ENCODE measurements around the gene CELF2. TPM values are rescaled to one million over a fixed set of nuclear protein-coding genes. Genes with fewer than 3 reads are reported as not detected.

CELF2 gene
- total RNA-seq, 1 experiment from 2014 or later = 28.7 TPM

- Histone ChIP-seq H2BK20ac (ENCODE audit: low read depth, low read length, poor library complexity, severe bottlenecking) (no peak overlapping the region), H2AFZ (ENCODE audit: low read length) (no peak overlapping the region), H3K27me3 (ENCODE audit: insufficient read depth, low read length) (no peaks in the 10 kb centered on the region), H3K4me2 (ENCODE audit: insufficient read depth, insufficient read length, low read length) (no peak overlapping the region), H4K20me1 (ENCODE audit: control insufficient read depth, insufficient read depth, insufficient read length) (no peaks in the 10 kb centered on the region), H2BK5ac (ENCODE audit: insufficient read length, low read length) (no peak overlapping the region), H3K14ac (ENCODE audit: insufficient read depth, low read length) (no peak overlapping the region), H3K23me2 (ENCODE audit: insufficient read length, low read depth, low read length, poor library complexity, severe bottlenecking) (no peaks in the 10 kb centered on the region), H3K56ac (ENCODE audit: insufficient read length, low read depth, low read length) (no peak overlapping the region), H3K9me3 (ENCODE audit: control insufficient read depth, low read depth, low read length) (no peaks in the 10 kb centered on the region), H3T11ph (ENCODE audit: low read length) (no peak overlapping the region), H2AK5ac (ENCODE audit: insufficient read length, low read length) (no peak overlapping the region), H3K27ac (ENCODE audit: insufficient read length, low read depth, low read length) (no peak overlapping the region), H3K79me1 (ENCODE audit: insufficient read depth, low read depth, low read length, poor library complexity, severe bottlenecking) (no peaks in the 10 kb centered on the region), H2BK120ac (ENCODE audit: low read depth, low read length, poor library complexity, severe bottlenecking) (no peak overlapping the region), H3K18ac (ENCODE audit: insufficient read length, low read depth, low read length) (no peak overlapping the region), H3K79me2 (ENCODE audit: insufficient read depth, low read length) (no peaks in the 10 kb centered on the region), H4K5ac (ENCODE audit: insufficient read length, low read depth, low read length) (no peak overlapping the region), H4K8ac (replicated peaks; ENCODE audit: insufficient read length, low read depth, low read length) (no peak overlapping the region), H2BK15ac (ENCODE audit: low read depth, low read length) (no peak overlapping the region), H3K9ac (ENCODE audit: extremely low read depth, insufficient read length, low read length) (no peak overlapping the region), H3K4ac (ENCODE audit: low read depth, low read length) (no peak overlapping the region), H3K23ac (ENCODE audit: insufficient read length, low read depth, low read length) (no peak overlapping the region), H3K4me1 (ENCODE audit: insufficient read depth, low read length) (no peaks in the 10 kb centered on the region; the same call in 1 of the 2 replicates), H4K91ac (ENCODE audit: insufficient read length, low read depth, low read length) (no peak overlapping the region), H2BK12ac (ENCODE audit: insufficient read length, low read depth, low read length) (no peak overlapping the region)
- Mint-ChIP-seq H3K36me3 (ENCODE audit: insufficient read depth in 1 of 3, low read depth in 3 of 3) (peaks cover 0 to 15% (median 0%) of the 10 kb centered on the region in 3 experiments; a peak in 2 of 7 replicates), H3K27ac (peak overlapping the region in 2 of 3 experiments; percentile 12 to 18; a peak in 3 of 7 replicates), H3K9me3 (no peaks in the 10 kb centered on the region), H3K4me3 (no peak overlapping the region), H3K27me3 (ENCODE audit: low read depth) (no peaks in the 10 kb centered on the region), H3K4me1 (peaks cover 20 to 42% of the 10 kb centered on the region in 2 experiments)
- DNase-seq = peak; percentile 93
- WGBS (ENCODE audit: extremely low coverage, insufficient read length, low lambda C conversion rate) = no CpG with 5 or more reads among the region's 18 CpGs
- peak; percentile 98 for TF ChIP-seq CTCF (conservative IDR thresholded peaks at IDR 0.05)
Observed at GRCh38 chr10:11270135-11270857, 252.6 kb downstream of the CELF2 start.
